Astrocyte (in vitro differentiated cells and primary cell): ENCODE data around the gene ZHX3.

Experiments used
- EZH2 ChIP-seq: IDR thresholded peaks from 2 replicates; pipeline ENCODE4 v1.6.1; 2012; ENCODE audit warnings: mild to moderate bottlenecking, low read length, inconsistent platforms; ENCODE audit not compliant: insufficient read depth
- TF ChIP-seq, protein P1 (sequence below): IDR thresholded peaks from 2 replicates; pipeline ENCODE4 v1.5.1; 2011; ENCODE audit warnings: low read depth, mild to moderate bottlenecking, inconsistent platforms, low read length, moderate library complexity; ENCODE audit not compliant: insufficient read depth

DNA sequence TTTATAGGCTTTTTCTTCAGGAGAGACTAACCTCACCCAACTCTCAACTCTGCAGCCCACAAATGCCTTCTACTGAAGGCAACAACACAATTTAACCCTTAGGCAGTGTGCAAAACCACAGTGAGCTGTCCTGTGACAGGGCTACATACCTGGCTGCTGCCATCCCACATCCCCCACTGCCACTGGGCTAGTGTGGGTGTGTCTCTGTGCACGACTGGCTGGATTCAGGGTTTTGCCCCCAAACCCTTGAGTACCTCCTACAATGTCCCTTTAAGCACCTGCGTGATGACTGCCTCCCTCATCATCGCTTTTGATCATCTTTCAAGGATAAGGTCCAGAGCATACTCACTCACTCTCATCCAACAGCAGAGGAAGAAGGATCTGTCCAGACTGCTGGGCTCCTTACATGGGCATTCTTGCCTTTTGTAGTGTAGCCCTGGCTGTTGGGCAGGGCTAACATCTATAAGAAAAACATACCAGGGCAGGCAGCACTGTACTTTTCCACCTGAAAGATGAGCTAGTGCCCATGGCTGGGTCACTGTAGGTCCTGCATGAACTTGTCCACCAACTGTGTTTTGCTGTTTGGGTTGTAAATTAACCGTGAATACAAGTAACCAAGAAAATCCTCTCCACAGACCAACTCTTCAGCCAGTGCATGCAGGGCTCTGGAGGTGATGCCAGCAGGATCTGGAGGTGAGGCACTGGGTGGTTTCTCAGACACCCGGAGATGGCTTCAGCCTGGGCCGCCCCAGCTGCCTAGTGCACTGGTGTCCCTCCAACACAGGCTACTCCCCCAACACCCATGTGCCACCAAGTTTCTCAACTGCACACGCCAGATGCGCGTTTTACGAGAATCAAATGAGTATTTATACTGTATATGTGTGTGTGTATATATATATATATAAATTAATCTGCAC, 135.0 kb downstream of the ZHX3 start:
- TF ChIP-seq, protein P1, sequence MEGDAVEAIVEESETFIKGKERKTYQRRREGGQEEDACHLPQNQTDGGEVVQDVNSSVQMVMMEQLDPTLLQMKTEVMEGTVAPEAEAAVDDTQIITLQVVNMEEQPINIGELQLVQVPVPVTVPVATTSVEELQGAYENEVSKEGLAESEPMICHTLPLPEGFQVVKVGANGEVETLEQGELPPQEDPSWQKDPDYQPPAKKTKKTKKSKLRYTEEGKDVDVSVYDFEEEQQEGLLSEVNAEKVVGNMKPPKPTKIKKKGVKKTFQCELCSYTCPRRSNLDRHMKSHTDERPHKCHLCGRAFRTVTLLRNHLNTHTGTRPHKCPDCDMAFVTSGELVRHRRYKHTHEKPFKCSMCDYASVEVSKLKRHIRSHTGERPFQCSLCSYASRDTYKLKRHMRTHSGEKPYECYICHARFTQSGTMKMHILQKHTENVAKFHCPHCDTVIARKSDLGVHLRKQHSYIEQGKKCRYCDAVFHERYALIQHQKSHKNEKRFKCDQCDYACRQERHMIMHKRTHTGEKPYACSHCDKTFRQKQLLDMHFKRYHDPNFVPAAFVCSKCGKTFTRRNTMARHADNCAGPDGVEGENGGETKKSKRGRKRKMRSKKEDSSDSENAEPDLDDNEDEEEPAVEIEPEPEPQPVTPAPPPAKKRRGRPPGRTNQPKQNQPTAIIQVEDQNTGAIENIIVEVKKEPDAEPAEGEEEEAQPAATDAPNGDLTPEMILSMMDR: no peak
- TF ChIP-seq EZH2: no peak
